Measurements from ENCODE around the gene SLC4A9. TPM values are rescaled to one million over a fixed set of nuclear protein-coding genes. Genes with fewer than 3 reads are reported as not detected.

The SLC4A9 gene
- total and polyA plus RNA-seq, 2 donors from 2014 or later: 2.5 to 29.9 TPM

- H3K9ac ChIP-seq (ENCODE audit: low read length in 3 of 3): no peak overlapping the region
- H3K9me3 ChIP-seq (ENCODE audit: control insufficient read depth in 2 of 3, insufficient read depth in 1 of 3, low read length in 3 of 3): no peaks in the 10 kb centered on the region
- no peaks in the 10 kb centered on the region for H3K36me3 ChIP-seq (ENCODE audit: control insufficient read depth in 2 of 3, insufficient read depth in 3 of 3, low read length in 3 of 3)
- no peak for FAIRE-seq
- H3K4me3 ChIP-seq (ENCODE audit: low read length in 3 of 3): no peak overlapping the region
- H3K27ac ChIP-seq (ENCODE audit: low read depth in 2 of 2, low read length in 2 of 2): no peak overlapping the region
- no peak for DNase-seq
- no peak for TF ChIP-seq CTCF (IDR thresholded peaks at IDR 0.05; ENCODE audit: borderline replicate concordance, extremely low read depth, insufficient read depth)
- H3K4me1 ChIP-seq (ENCODE audit: control insufficient read depth in 2 of 3, insufficient read depth in 2 of 3, low read depth in 1 of 3, low read length in 3 of 3): peaks cover 0 to 4% (median 0%) of the 10 kb centered on the region in 3 donors
- H3K27me3 ChIP-seq (ENCODE audit: control insufficient read depth, insufficient read depth, low read length): no peaks in the 10 kb centered on the region
- intact Hi-C loops (cut with DNase I): no loop called here
These were observed 63.6 kb downstream of the SLC4A9 start for GRCh38 chr5:140423609-140424008.

GRCh38 chr5:140424135-140424534 lies 64.1 kb downstream of the SLC4A9 start:
- Histone ChIP-seq H3K4me1 (ENCODE audit: control insufficient read depth in 2 of 3, insufficient read depth in 2 of 3, low read depth in 1 of 3, low read length in 3 of 3) (peaks cover 0 to 4% (median 0%) of the 10 kb centered on the region in 3 donors), H3K4me3 (ENCODE audit: low read length in 3 of 3) (no peak overlapping the region), H3K27ac (ENCODE audit: low read depth in 2 of 2, low read length in 2 of 2) (no peak overlapping the region), H3K36me3 (ENCODE audit: control insufficient read depth in 2 of 3, insufficient read depth in 3 of 3, low read length in 3 of 3) (no peaks in the 10 kb centered on the region), H3K27me3 (ENCODE audit: control insufficient read depth, insufficient read depth, low read length) (no peaks in the 10 kb centered on the region), H3K9ac (ENCODE audit: low read length in 3 of 3) (no peak overlapping the region), H3K9me3 (ENCODE audit: control insufficient read depth in 2 of 3, insufficient read depth in 1 of 3, low read length in 3 of 3) (no peaks in the 10 kb centered on the region)
- no peak for TF ChIP-seq CTCF (IDR thresholded peaks at IDR 0.05; ENCODE audit: borderline replicate concordance, extremely low read depth, insufficient read depth)
- intact Hi-C loops (cut with DNase I): no loop called here
- DNase-seq: no peak
- no peak for FAIRE-seq

Other genes with a start within 250 kb of the SLC4A9 start
- 31.6 TPM for gene PURA, start 246.1 kb upstream of the SLC4A9 start, total RNA-seq
- 4.7 TPM for gene PURA, start 246.1 kb upstream of the SLC4A9 start, polyA plus RNA-seq (ENCODE audit: insufficient read depth, low read depth, low replicate concordance)
- gene IGIP, start 234.3 kb upstream of the SLC4A9 start, total RNA-seq: 15.5 TPM
- gene IGIP, start 234.3 kb upstream of the SLC4A9 start, polyA plus RNA-seq (ENCODE audit: insufficient read depth, low read depth, low replicate concordance): 13.2 TPM
- 157 TPM for gene CYSTM1, start 185.0 kb upstream of the SLC4A9 start, total RNA-seq
- gene CYSTM1, start 185.0 kb upstream of the SLC4A9 start, polyA plus RNA-seq (ENCODE audit: insufficient read depth, low read depth, low replicate concordance): 485 TPM
- 48.9 TPM for gene PFDN1, start 57.1 kb upstream of the SLC4A9 start, total RNA-seq
- 85.8 TPM for gene PFDN1, start 57.1 kb upstream of the SLC4A9 start, polyA plus RNA-seq (ENCODE audit: insufficient read depth, low read depth, low replicate concordance)
- 7.8 TPM for gene HBEGF, start 13.6 kb upstream of the SLC4A9 start, total RNA-seq
- gene HBEGF, start 13.6 kb upstream of the SLC4A9 start, polyA plus RNA-seq (ENCODE audit: insufficient read depth, low read depth, low replicate concordance): 6.0 TPM
- gene ANKHD1, start 41.6 kb downstream of the SLC4A9 start, total RNA-seq: 130 TPM
- 26.4 TPM for gene ANKHD1, start 41.6 kb downstream of the SLC4A9 start, polyA plus RNA-seq (ENCODE audit: insufficient read depth, low read depth, low replicate concordance)
- 22.6 TPM for gene EIF4EBP3, start 187.5 kb downstream of the SLC4A9 start, total RNA-seq
- gene EIF4EBP3, start 187.5 kb downstream of the SLC4A9 start, polyA plus RNA-seq (ENCODE audit: insufficient read depth, low read depth, low replicate concordance): 48.8 TPM
- 31.3 TPM for gene SRA1, start 197.3 kb downstream of the SLC4A9 start, total RNA-seq
- gene SRA1, start 197.3 kb downstream of the SLC4A9 start, polyA plus RNA-seq (ENCODE audit: insufficient read depth, low read depth, low replicate concordance): 52.4 TPM
- gene APBB3, start 204.4 kb downstream of the SLC4A9 start, total RNA-seq: 33.9 TPM
- gene APBB3, start 204.4 kb downstream of the SLC4A9 start, polyA plus RNA-seq (ENCODE audit: insufficient read depth, low read depth, low replicate concordance): 19.6 TPM
- gene SLC35A4, start 204.6 kb downstream of the SLC4A9 start, total RNA-seq: 89.9 TPM
- gene SLC35A4, start 204.6 kb downstream of the SLC4A9 start, polyA plus RNA-seq (ENCODE audit: insufficient read depth, low read depth, low replicate concordance): 71.2 TPM

Measured in kidney (tissue), 14 donors.